AG10803 (cell line): ENCODE data around the gene LELP1.

ENCODE experiments used
- DNase-seq: peaks from one replicate; pipeline ENCODE4 v3.0.0; 2010; ENCODE audit warnings: low read depth
- H3K4me3 ChIP-seq: 2 replicates; pipeline ENCODE4 v1.5.1; 2011; ENCODE audit warnings: mild to moderate bottlenecking, low read length, control low read depth
- CTCF ChIP-seq: conservative IDR thresholded peaks from 2 replicates; pipeline ENCODE4 v1.5.1; 2011; ENCODE audit warnings: mild to moderate bottlenecking, low read length, control low read depth, inconsistent platforms

LELP1 gene

GRCh38 chr1:153251562-153251961 lies 48.3 kb downstream of the LELP1 start:
- H3K4me3 ChIP-seq: no peak overlapping the region
- DNase-seq: no peak
- no peak for TF ChIP-seq CTCF

- no peak for TF ChIP-seq CTCF
- no peak for DNase-seq
- no peak overlapping the region for H3K4me3 ChIP-seq
Measured at GRCh38 chr1:153251988-153252387, 48.8 kb downstream of the LELP1 start.

- DNase-seq: no peak
- TF ChIP-seq CTCF: no peak
Measured at GRCh38 chr1:153253076-153253475, 49.8 kb downstream of the LELP1 start.

GRCh38 chr1:153253693-153254092 lies 50.5 kb downstream of the LELP1 start:
- no peak for DNase-seq
- TF ChIP-seq CTCF: no peak
- no peak overlapping the region for H3K4me3 ChIP-seq

More at GRCh38 chr1:153253076-153253475, 49.8 kb downstream of the LELP1 start:
- no peak overlapping the region for H3K4me3 ChIP-seq
